GM18861 (cell line): Measurements from ENCODE around the gene UBE2L5.

Experiments used
- ATAC-seq: cut with Tn5 transposase; IDR thresholded peaks from one replicate; pipeline ENCODE4 v1.9.1; 2021; ENCODE audit not compliant: unreplicated experiment

UBE2L5 gene

DNA sequence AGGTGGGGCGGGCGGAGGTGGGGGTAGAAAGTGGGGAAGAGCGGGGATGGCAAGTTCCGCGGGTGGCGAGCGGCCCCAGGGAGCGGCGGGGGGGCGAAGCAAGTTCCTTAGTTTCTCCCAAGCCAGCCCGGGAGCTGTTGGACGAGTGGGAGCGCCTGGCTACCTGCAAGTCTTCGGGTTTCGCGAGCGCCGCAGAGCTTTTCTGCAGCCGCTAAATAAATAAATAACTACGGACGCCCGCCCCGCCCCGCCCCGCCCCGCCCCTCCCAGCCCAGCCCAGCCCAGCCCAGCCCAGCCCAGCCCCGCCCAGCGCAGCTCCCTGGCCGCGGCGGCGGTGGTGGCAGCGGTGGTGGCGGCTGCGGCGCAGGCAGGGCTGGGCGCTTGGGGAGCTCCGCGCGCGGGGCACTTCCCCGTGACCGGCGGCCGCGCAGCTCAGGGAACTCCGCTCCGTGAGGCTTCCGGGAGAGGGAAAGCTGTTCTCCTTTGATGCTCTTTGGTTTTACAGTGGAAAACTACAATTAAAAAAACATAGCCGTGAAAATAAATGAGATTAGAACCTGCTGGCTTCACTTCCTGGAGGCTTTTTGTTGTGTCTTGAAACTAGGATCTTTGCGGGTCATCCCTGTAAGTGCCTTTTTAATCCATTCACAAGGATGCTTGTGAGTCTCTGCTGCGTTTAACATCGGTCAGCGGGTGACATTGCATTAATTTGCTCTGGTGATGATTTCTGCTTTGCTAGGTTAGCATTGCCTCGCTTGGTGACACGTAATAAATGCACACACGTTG is at the start of gene UBE2L5:
UBE2L5 (plus strand) TSS at position 440 of the 786 bp plus-strand sequence. CDS start 5,498 bp downstream, outside the sequence.
- no peak for ATAC-seq

DNA sequence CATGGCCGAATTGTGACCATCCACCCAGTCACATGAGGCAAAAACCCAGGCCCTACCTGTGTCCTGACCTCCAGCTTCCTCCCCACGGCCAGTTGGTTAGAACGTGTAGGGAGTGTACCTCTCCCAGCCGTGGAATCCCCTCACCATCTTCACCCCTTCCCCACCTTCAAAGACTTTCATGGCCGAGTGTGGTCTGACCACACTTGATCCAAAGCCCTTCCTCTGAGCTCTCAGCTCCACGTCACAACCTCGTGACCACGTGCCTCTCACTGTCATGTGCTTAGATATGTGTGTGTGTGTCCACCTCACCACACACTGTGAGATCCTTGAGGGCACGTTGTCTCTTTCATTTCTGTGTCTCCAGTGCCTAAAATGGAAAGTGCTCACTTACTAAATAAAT is 48.6 kb upstream of the UBE2L5 start:
- peak; percentile 19 for ATAC-seq

DNA sequence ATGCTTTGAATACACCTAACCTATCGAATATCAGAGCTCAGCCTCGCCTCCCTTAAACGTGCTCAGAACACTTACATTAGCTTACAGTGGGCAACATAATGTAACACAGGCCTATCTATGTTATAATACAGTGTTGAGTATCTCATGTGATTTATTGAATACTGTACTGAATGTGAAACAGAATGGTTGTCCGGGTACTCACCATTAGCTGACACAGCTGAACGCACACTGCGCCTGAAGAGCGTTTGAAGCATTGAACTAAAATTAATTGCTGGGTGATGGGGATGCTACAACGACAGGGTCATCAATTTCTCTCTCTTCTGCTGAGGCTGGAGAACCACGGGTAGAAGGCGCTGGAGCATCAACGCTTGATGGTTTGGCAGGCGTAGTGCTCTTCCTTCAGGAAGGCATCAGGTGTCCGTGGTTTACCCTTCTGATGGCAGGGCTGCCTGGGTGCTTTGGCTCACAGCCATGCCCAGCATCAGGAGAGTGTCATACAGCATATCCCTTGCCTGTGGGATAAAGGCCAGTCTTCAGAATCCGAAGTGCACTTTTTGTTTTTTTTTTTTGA is 46.9 kb upstream of the UBE2L5 start:
- no peak for ATAC-seq

DNA sequence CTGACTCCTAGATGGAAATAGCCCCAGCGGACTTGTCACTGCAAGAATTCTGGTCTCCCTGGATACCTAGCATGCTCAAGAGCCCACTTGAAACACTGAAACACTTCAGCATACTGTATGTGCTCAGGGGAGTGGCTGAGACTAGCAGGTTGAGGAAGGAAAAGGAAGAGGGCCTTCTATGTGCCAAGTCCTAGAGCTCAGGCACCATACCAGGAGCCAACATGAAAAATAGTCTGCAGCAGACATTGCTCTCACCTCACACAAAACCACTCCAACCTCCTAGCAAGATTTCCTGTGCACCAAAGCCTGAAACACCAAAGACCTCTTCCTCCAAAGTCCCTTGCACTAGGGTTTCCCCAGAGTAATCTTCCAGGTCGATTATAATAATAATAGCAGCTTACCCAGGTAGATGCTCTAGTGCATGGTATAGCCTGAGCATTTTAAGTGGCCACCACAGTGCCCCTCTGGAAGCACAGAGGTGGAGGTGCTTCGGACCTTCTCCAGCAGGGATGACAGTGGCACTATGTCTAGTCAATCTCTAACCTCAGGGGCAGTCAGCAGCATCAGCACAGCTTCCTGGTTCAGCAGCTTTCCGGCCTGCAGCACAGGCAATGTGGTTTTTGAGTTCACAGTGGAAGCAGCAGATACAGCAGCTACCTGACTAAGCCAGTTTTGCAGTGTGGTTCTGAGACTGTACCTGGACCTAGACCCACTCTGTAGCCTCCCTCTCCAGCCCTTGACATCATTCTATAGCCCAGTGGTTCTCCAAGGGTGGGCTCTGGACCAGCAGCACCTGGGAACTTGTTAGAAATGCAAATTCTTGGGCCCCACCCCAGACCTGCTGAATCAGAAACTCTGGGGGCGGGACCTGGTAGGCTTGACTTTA is 45.6 kb upstream of the UBE2L5 start:
- peak; percentile 36 for ATAC-seq

DNA sequence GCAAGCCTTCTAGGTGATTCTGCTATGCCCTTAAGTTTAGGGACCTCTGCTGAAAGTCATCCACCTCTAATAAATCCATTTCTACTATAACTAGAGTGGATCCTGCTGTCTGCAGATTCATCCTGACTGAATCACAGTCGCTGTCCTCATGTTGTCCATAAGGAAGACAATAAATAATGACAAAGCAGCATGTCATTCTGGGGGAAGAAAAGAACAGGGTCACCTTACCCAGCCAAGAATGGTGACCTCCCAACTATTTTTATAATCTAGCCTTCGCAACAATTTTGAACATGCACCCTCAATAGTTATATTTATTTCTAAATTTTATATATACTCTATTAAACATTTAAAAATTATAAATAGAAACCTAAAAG is 45.0 kb upstream of the UBE2L5 start:
- no peak for ATAC-seq

DNA sequence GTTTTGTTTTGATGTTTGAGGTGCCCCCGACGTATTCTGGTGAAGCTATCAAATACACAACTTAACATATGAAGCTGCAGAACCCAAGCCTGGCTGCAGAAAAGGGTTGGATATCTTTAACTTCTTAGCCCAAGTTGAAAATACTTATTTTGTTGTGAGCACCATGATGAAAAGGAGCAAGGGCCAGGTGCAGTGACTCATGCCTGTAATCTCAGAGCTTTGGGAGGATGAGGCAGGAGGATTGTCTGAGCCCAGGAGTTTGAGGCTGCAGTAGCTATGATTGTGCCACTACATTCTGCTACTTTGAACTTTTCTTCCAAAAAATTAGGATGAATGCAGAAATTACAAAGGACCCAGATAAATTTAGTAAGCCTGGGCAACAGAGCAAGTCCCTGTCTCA is 44.1 kb upstream of the UBE2L5 start:
- no peak for ATAC-seq

DNA sequence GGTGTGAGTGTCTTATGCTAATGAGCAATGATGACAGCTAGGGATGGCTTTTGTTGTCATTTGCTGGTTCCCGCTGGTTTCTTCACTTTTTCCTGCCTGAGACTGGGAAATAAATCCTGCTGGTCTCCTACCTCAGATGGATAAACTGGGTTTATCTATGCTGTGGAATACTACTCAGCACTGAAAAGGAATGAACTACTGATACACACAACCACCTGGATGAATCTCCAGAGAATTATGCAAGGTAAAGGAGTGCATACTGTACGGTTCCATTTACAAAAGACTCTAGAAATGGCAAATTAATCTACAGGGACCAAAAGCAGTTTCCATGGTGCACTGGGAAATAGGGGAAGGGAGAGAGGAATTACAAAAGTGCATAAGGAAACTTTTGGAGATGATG is 41.2 kb upstream of the UBE2L5 start:
- ATAC-seq = no peak

DNA sequence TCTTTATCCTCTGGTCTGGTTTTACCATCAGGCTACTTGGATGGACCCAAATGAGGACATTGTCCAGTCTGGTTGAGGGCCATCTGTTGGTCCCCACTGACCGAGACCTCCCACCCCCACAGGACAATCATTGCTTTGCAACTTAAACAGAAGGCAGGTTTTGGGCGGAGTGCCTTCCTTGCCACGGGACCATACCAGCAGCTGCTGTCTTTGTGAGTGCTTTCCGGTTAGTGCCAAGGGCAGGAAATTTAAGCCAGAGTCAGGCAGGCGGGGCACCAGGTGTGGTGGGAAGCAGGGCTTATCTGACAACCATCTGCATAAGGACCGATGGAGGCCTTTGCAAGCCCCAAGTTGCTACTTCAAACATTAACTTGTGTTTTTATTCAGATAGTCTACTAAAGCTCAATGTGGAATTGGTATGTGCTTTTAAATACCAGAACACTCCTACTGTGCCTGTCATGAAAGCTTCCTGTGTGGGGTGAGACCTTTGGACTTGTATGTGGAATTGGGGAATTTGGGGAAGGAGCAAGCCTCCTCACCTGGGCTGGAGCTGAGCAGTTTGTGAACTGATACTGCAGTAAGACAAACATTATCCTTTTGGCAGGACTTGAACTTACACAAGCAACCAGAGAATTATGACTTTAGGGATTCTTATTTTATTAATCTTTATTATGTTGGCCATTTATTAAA is 39.3 kb upstream of the UBE2L5 start:
- no peak for ATAC-seq

DNA sequence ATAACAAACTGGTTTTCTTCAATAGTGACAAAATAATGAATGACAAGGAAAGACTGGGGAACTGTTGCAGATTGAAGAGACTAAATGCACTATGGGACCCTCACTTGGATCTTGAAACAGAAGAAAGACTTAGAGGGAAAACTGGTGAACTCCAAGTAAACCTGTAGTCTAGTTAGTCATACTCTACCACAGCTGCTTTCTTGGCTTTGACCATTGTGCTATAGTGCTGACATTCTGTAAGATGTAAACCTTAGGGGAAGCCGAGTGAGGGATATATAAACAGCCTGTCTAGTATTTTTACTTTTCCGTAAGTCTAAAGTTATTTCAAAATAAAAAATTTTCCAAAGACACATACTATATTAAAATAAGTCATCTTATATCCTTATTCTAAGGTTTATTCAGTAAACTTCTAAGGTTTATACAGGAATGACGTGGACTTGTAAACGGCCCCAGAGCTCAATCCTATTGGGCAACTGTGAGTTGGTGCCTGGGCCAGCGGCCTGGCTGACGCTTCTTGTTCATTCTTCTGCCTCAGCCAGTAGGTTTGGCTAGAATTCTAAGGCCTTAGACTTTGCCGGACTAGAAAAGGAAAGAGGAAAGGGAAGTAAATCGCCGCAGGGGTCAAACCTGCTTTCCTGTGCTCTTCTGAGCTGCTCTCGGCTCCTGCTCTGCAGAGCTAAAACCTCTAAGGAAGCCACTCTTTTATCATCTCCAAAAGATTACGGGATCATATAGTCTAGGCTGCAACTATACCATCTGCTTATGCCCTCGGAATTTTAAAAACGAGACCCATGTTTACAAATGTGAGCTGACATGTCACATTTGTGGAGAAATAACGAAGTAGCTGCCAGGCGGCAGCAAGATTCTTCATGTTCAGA is 33.6 kb upstream of the UBE2L5 start:
- no peak for ATAC-seq

DNA sequence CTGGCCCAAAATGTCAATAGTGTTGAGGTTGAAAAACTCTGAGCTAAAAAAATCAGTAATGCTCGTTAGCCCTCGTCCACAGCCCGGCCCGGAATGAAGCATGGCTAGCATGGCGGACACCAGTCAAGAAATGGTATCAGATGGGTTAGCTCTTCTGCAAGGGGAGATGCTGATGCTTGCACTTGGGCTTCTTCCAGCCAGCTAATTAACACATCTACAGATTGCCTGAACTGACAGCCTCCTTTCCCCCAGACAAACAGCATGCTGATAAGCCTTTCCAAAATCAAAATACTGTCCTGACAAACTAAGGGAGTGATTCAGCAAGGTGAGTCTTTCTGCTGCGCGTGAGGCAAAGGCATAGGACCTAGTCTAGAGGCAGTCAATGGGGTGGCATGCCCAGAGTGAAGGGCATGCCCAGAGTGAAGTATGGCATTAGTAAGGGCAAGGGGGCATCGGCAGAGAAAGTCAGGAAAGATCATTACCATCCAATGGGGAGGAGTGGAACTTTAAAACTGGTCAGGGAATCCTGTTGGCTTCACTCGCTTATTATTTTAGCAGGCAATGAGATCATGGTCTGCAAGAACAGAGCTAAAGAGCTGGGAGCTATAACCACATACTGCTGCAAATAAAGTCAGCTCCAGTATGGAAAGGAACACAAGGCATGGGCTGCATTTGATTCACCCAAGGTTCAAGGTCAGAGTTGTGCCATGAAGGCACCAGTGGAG is 30.2 kb upstream of the UBE2L5 start:
- ATAC-seq = no peak

DNA sequence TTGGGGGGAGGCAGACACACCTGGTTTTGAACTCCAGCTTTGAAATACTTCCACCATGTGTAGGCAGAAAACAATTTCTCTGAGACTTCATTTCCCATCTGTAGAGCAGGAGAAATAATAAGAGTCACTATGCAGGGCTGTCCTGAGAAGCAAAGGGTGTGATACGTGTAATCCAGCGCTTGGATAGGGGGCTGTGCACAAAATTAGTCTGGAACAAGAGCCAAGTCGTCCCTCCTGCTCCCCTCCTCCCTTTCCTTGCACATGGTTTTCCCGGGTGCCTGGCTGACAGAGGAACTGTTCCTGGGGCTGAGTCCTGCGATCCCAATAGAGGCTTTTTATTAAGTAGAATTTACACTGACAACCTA is 29.6 kb upstream of the UBE2L5 start:
- no peak for ATAC-seq

DNA sequence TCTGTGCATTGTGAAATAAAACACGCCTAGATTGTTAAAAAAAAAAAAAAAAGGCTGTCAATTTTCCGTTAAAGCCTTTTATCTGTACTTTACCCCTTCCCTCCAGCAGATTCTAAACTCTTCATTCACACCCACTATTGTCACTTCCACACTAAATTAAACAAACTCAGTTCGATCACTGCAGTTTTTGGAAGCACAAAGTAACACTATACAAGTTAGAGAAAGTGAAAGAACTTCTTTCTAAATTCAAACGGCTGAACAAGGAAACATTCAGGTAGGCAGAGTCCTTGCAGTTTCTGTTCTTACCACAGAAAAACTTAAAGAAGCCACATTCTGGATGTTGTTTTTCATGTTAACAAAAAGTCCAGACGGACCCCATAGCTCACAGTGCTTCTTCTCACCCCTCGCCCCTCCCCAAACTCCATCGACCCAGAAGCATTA is 27.5 kb upstream of the UBE2L5 start:
- no peak for ATAC-seq

DNA sequence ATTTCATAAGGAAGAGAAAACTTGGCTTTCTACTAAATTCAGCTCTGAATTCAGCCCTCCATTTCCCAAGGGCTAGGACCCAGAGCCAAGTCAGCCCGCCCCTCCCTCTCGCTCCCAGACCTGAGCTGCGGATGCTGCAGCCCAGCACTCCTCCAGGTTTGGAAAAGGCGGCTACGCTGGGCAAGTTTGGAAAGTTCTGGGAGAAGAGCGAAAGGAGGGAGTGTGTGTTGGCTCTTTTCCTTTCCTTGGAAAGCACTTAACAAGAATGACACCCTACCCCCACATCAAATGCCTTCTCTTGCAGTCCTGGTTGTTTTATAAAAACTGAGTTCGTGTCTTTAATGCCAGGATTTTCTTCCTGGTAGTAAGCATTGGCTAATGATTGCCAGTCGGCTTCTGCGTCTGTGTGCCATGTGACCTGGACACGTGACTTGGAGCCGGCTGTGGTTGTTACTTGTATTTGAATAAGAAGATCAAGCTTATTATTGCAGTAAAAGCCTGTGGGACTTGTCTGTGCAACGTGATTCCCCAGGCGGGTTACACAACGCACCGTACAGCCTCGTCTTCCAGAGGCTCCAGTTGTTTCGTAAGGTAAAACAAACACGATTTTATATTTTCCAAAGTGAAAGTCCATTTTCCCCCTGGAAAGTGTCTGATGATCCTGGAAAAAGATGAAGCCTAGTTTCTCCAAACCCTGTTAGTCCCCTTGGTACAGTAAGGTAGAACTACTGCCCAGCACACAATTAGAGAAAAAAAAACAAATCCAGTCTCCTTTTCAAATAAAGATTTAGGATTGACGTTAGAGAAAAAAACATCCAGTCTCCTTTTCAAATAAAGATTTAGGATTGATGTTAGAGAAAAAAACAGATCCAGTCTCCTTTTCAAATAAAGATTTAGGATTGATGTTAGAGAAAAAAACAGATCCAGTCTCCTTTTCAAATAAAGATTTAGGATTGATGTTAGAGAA is 26.8 kb upstream of the UBE2L5 start:
- ATAC-seq = peak; percentile 46

DNA sequence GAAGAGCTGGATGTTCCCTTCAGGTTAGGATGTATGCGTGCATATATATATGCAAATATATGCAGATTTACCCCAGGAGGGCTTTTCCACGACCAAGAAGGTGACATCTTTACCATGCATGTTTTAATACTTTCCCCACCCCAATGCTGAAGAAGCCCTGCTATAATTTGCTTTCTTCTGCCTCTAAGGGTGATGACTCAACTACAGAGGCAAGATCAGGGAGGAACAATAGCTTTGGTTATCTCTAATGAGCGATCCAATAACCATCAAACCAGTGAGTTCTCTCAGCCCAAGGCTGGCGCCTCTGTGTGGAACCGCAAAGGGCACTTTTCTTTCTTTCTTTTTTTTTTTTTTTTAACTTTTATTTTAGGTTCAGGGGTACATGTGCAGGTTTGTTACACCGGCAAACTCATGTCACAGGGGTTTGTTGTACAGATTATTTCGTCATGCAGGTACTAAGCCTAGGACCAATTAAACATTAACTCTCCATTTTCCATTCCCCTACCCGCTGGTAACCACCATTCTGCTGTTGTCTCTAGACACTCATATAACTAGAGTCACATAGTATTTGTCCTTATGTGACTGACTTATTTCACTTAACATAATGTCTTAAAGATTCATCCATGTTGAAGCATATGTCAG is 25.7 kb upstream of the UBE2L5 start:
- no peak for ATAC-seq

DNA sequence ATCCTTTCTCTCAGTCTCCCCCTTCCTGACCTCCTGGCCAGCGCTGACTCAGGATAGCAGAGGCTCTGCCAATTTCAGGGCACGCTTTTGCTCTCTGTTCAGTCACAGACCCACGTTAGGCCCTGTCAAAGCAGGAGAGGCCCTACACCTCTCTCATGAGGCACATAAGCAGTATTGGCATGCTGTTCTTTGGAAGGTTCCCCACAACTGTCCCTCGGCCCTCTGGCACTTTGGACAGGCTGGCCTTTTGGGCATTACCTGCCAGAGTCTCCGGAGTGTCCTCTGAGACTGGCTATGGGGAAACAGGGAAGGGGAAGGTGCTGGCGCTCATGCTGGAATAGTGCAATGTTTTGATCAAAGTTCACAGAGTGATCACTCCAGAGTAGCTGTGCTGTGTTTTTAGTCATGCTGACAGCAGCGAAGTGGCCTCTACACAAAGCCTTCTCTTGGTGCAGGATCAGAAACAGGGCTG is 23.7 kb upstream of the UBE2L5 start:
- ATAC-seq = no peak

DNA sequence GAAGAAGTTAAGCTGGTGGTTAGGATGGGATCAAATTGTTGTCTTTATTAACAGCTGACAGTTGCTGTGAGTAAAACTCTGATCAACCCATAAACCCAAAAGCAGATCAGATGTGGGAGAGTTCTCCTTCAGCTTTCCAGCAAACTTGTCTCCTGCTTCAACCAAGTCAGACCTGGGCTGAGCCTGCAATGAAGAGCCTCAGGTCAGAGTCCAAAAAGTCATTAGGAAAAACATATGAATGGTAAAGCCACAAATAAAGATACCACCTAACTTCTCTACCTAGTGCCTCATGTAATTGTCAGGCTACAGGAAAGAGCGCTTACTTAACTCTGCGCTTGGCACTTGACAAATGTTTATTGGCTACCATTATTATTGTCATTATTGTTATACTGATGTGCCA is 21.9 kb upstream of the UBE2L5 start:
- no peak for ATAC-seq

DNA sequence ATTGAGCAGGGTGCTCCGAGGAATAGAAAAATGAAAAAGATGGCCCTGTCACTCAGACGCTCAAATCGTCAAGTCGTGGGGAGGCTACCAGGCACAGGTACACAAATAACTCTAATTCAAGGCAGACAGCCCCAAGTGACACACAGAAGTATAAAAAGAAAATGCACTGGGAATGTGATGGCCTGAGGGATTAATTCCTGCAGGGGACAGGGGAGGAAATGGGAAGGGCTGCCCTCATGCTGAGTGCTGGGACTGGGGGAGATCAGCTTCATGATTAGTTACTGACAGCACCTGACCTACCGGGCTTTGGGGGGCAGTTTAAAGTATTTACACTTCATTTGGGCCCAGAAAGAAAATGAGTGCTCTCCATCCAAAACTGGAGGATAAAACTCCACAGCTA is 20.9 kb upstream of the UBE2L5 start:
- ATAC-seq = no peak

DNA sequence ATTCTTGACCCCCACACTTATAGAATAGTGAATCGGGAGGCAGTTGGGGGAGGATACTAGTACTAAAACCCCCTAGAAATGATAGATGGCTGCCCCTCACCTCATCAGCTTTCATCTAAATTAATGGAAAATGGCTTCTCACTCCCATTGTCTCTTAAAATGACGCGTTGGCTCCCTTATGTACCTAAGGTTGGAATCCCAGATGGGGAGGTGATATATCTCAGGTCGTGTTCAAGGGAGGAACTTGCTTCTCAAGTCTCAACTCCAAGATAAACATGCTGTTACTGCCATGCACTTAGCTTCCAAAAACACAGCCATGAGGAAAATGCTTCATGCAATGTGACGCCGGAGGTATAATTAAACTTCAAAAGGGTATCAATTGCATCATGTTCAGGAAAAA is 18.8 kb upstream of the UBE2L5 start:
- ATAC-seq = no peak
